ENCODE data around the gene TEDDM1.

- TF ChIP-seq POLR2A (IDR thresholded peaks at IDR 0.05; ENCODE audit: low read depth, low read length), result no peak
- no peak for TF ChIP-seq POLR2AphosphoS5 (IDR thresholded peaks at IDR 0.05; ENCODE audit: low read depth, low read length)
These were observed 47.2 kb upstream of the TEDDM1 start for GRCh38 chr1:182447660-182448059.
